PC-3 (cell line): ENCODE measurements around the gene FIS1. TPM values are rescaled to one million over a fixed set of nuclear protein-coding genes. Genes with fewer than 3 reads are reported as not detected.
"Not testable (repeated sequence)": the region's sequence is repeated elsewhere in the genome, so short reads cannot be mapped to it uniquely, and the experiment has no call there.

Experiments used
- ATAC-seq: fragments of 200-7000 bp; cut with Tn5 transposase; 2 replicates; pipeline ENCODE4 v1.9.1; 2020; ENCODE audit warnings: mild to moderate bottlenecking, moderate library complexity
- BruUV-seq: library from RNA; stranded (reverse); fragments of 400-500 nt; replicated peaks from 2 replicates; lab custom pipeline; 2021; lab: Mats Ljungman, UMichigan
- CTCF ChIA-PET: fragments of 300-600 bp; sonication (Branson Sonifier 250); formaldehyde crosslinking; loops from one replicate; lab custom pipeline; 2022; ENCODE audit warnings: antibody characterized with exemption; lab: Charles Lee
- POLR2A ChIA-PET: fragments of 300-600 bp; sonication (Branson Sonifier 250); formaldehyde crosslinking; loops from one replicate; lab custom pipeline; 2022; ENCODE audit warnings: antibody characterized with exemption; ENCODE audit not compliant: unreplicated experiment; lab: Charles Lee
- DNase-seq: peaks from one replicate; pipeline ENCODE4 v3.0.0-alpha.2; 2015
- H2AFZ ChIP-seq: fragments of 300-600 bp; sonication (generic); 2 replicates; pipeline ENCODE4 v1.6.0; 2016; ENCODE audit warnings: antibody characterized with exemption, low read length
- H3F3A ChIP-seq: fragments of 300-600 bp; sonication (generic); one replicate; pipeline ENCODE4 v1.6.0; 2017; ENCODE audit warnings: antibody characterized with exemption, low read length, control low read depth, mild to moderate bottlenecking; ENCODE audit not compliant: unreplicated experiment
- H3K27ac ChIP-seq: fragments of 300-600 bp; sonication (generic); 2 replicates; pipeline ENCODE4 v1.5.1; 2016; ENCODE audit warnings: mild to moderate bottlenecking, low read length
- H3K27me3 ChIP-seq: fragments of 300-600 bp; sonication (generic); 2 replicates; pipeline ENCODE4 v1.6.1; 2016; ENCODE audit warnings: low read length, mixed read lengths
- H3K36me3 ChIP-seq: fragments of 300-600 bp; sonication (generic); 2 replicates; pipeline ENCODE4 v1.6.1; 2016; ENCODE audit warnings: low read depth, mixed run types, low read length, mixed read lengths
- H3K4me1 ChIP-seq: fragments of 300-600 bp; sonication (generic); 2 replicates; pipeline ENCODE4 v1.5.1; 2016; ENCODE audit warnings: low read length; ENCODE audit not compliant: insufficient read depth
- H3K4me2 ChIP-seq: fragments of 300-600 bp; sonication (generic); 2 replicates; pipeline ENCODE4 v1.6.0; 2016; ENCODE audit warnings: low read length
- H3K4me3 ChIP-seq: fragments of 300-600 bp; sonication (generic); 2 replicates; pipeline ENCODE4 v1.5.1; 2016; ENCODE audit warnings: mild to moderate bottlenecking, low read length, mixed read lengths
- H3K79me2 ChIP-seq: fragments of 300-600 bp; sonication (generic); 2 replicates; pipeline ENCODE4 v1.6.1; 2017; ENCODE audit warnings: low read length, mixed read lengths
- H3K9ac ChIP-seq: fragments of 300-600 bp; sonication (generic); 2 replicates; pipeline ENCODE4 v1.6.0; 2016; ENCODE audit warnings: mild to moderate bottlenecking, low read length
- H3K9me2 ChIP-seq: fragments of 300-600 bp; sonication (generic); replicated peaks from 2 replicates; pipeline ENCODE4 v1.6.1; 2016; ENCODE audit warnings: mixed run types, low read length, mixed read lengths
- H3K9me3 ChIP-seq: fragments of 300-600 bp; sonication (generic); 2 replicates; pipeline ENCODE4 v1.6.1; 2016; ENCODE audit warnings: low read length, mixed read lengths
- H4K20me1 ChIP-seq: fragments of 300-600 bp; sonication (generic); 2 replicates; pipeline ENCODE4 v1.6.1; 2016; ENCODE audit warnings: low read length, mixed read lengths
- EZH2 ChIP-seq: fragments of 300-600 bp; sonication (generic); IDR thresholded peaks from one replicate; pipeline ENCODE4 v1.6.1; 2017; ENCODE audit warnings: antibody characterized with exemption, mild to moderate bottlenecking, low read length; ENCODE audit not compliant: unreplicated experiment
- EZH2phosphoT487 ChIP-seq: fragments of 300-600 bp; sonication (generic); IDR thresholded peaks from 2 replicates; pipeline ENCODE4 v1.6.1; 2018; ENCODE audit warnings: mild to moderate bottlenecking, antibody characterized with exemption, low read length, borderline replicate concordance
- intact Hi-C: fragments of 100-400 bp; cut with micrococcal nuclease; formaldehyde crosslinking; loops from 2 replicates; pipeline ENCODE4 v1.9.0; 2023
- total RNA-seq: library from RNA; depleted of rRNA; stranded (reverse); fragments of >200 nt; gene quantifications from 2 replicates; pipeline ENCODE4 v1.2.3, GENCODE V29; 2014
- TF ChIP-seq, protein P1 (sequence below): fragments of 300-600 bp; sonication (generic); conservative IDR thresholded peaks from 2 replicates; pipeline ENCODE4 v1.5.1; 2017; ENCODE audit warnings: antibody characterized with exemption, low read depth, mild to moderate bottlenecking, low read length

FIS1 gene
- total RNA-seq, 1 experiment from 2014 or later: 146 TPM

GRCh38 chr7:101265622-101266516 lies 21.0 kb upstream of the FIS1 start:
- Histone ChIP-seq H3K9me3 (no peaks in the 10 kb centered on the region), H3K27me3 (no peaks in the 10 kb centered on the region), H3K4me1 (no peaks in the 10 kb centered on the region), H2AFZ (no peak overlapping the region), H3K4me2 (no peak overlapping the region), H3K9ac (no peak overlapping the region), H3K9me2 (no peaks in the 10 kb centered on the region), H3F3A (no peaks in the 10 kb centered on the region), H3K27ac (no peak overlapping the region), H4K20me1 (no peaks in the 10 kb centered on the region), H3K79me2 (no peaks in the 10 kb centered on the region), H3K36me3 (no peaks in the 10 kb centered on the region), H3K4me3 (no peak overlapping the region)
- BruUV-seq: no TSS peak
- POLR2A ChIA-PET: interaction anchor here (0.7 kb wide), 1 partner anchor 12 kb away, joined by 5 read pairs; no protein-coding TSS in a partner anchor
- DNase-seq: no peak
- ATAC-seq: no peak
- intact Hi-C loops: no loop called here
- no peak for TF ChIP-seq EZH2
- TF ChIP-seq, protein P1, sequence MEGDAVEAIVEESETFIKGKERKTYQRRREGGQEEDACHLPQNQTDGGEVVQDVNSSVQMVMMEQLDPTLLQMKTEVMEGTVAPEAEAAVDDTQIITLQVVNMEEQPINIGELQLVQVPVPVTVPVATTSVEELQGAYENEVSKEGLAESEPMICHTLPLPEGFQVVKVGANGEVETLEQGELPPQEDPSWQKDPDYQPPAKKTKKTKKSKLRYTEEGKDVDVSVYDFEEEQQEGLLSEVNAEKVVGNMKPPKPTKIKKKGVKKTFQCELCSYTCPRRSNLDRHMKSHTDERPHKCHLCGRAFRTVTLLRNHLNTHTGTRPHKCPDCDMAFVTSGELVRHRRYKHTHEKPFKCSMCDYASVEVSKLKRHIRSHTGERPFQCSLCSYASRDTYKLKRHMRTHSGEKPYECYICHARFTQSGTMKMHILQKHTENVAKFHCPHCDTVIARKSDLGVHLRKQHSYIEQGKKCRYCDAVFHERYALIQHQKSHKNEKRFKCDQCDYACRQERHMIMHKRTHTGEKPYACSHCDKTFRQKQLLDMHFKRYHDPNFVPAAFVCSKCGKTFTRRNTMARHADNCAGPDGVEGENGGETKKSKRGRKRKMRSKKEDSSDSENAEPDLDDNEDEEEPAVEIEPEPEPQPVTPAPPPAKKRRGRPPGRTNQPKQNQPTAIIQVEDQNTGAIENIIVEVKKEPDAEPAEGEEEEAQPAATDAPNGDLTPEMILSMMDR: no peak
- TF ChIP-seq EZH2phosphoT487: no peak
- CTCF ChIA-PET: no interaction called here

- H3K36me3 ChIP-seq, H3F3A ChIP-seq, H3K4me3 ChIP-seq, intact Hi-C loops, H3K9ac ChIP-seq, DNase-seq, H3K4me1 ChIP-seq, H3K9me2 ChIP-seq, H3K27ac ChIP-seq, H4K20me1 ChIP-seq, H3K4me2 ChIP-seq, CTCF ChIA-PET, H3K9me3 ChIP-seq, H2AFZ ChIP-seq, BruUV-seq, H3K79me2 ChIP-seq, POLR2A ChIA-PET, H3K27me3 ChIP-seq: not testable (repeated sequence)
- peak; percentile 24; the same call in 1 of the 2 replicates for ATAC-seq
Observed at GRCh38 chr7:101264102-101264706, 19.3 kb upstream of the FIS1 start.

GRCh38 chr7:101258243-101258731 lies 13.4 kb upstream of the FIS1 start:
- no peaks in the 10 kb centered on the region for H3F3A ChIP-seq
- no peaks in the 10 kb centered on the region for H3K79me2 ChIP-seq
- H3K27me3 ChIP-seq: no peaks in the 10 kb centered on the region
- H2AFZ ChIP-seq: no peak overlapping the region
- no peak overlapping the region for H3K27ac ChIP-seq
- H3K4me1 ChIP-seq: no peaks in the 10 kb centered on the region
- no peak overlapping the region for H3K9ac ChIP-seq
- H3K4me3 ChIP-seq: no peak overlapping the region
- POLR2A ChIA-PET: no interaction called here
- no peaks in the 10 kb centered on the region for H3K36me3 ChIP-seq
- H4K20me1 ChIP-seq: no peaks in the 10 kb centered on the region
- H3K9me3 ChIP-seq: no peaks in the 10 kb centered on the region
- H3K4me2 ChIP-seq: no peak overlapping the region
- no peaks in the 10 kb centered on the region for H3K9me2 ChIP-seq
- no peak for DNase-seq
- CTCF ChIA-PET: interaction anchor here (0.5 kb wide), 1 partner anchor 33 kb away, joined by 7 read pairs; no protein-coding TSS in a partner anchor
- ATAC-seq: no peak
- TF ChIP-seq EZH2: no peak
- no peak for TF ChIP-seq EZH2phosphoT487
- TF ChIP-seq, protein P1: no peak
- intact Hi-C loops: no loop called here
- no TSS peak for BruUV-seq
